Measurements from ENCODE around the gene SLC22A12. TPM values are rescaled to one million over a fixed set of nuclear protein-coding genes. Genes with fewer than 3 reads are reported as not detected.

The SLC22A12 gene
- total and polyA plus RNA-seq, 2 experiments from 2014 or later = not detected

DNA sequence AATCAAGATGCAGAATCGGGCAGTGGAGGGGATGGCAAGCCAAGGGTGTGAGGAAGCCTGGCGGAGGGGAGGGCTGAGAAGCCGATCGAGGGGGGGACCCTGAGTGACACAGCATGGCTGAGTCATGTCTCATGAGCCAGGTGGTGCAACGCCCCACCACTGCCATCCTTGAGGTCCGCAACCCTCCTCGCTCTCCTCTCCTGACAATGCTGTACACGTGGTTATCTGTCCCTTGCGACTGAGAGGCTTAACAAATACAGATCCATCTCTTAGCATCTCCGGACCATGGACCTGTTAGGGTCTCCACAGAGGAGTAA is 14.2 kb downstream of the SLC22A12 start:
- DNase-seq (ENCODE audit: low spot score) (no peak), ATAC-seq (no peak)
- no peak overlapping the region for H2AFZ ChIP-seq
- Mint-ChIP-seq H3K36me3 (ENCODE audit: low read depth) (no peaks in the 10 kb centered on the region), H3K27me3 (ENCODE audit: insufficient read depth, low read depth, poor library complexity) (peaks cover 14% of the 10 kb centered on the region), H3K27ac (no peak overlapping the region), H3K4me1 (peaks cover 17% of the 10 kb centered on the region), H3K9me3 (no peaks in the 10 kb centered on the region), H3K4me3 (no peak overlapping the region)
- H3K79me2 ChIP-seq (replicated peaks; ENCODE audit: insufficient read depth) = no peaks in the 10 kb centered on the region
- H3K4me2 ChIP-seq = no peak overlapping the region
- 0 out of 2 replicates have a peak, but pooled peaks cover 5% of the 10 kb centered on the region for H3K4me1 ChIP-seq (ENCODE audit: insufficient read depth)
- H3K9me2 ChIP-seq (ENCODE audit: insufficient read depth) = no peaks in the 10 kb centered on the region
- no peak for TF ChIP-seq ZNF114 (CRISPR knock-in tag; IDR thresholded peaks at IDR 0.05)
- TF ChIP-seq NANOG (IDR thresholded peaks at IDR 0.05; ENCODE audit: borderline replicate concordance) = no peak
- no peak for TF ChIP-seq POLR2AphosphoS5 (IDR thresholded peaks at IDR 0.05; ENCODE audit: low read depth)
- no peak for TF ChIP-seq ZNF331 (CRISPR knock-in tag; IDR thresholded peaks at IDR 0.05; ENCODE audit: low read depth)
- TF ChIP-seq, protein P1, sequence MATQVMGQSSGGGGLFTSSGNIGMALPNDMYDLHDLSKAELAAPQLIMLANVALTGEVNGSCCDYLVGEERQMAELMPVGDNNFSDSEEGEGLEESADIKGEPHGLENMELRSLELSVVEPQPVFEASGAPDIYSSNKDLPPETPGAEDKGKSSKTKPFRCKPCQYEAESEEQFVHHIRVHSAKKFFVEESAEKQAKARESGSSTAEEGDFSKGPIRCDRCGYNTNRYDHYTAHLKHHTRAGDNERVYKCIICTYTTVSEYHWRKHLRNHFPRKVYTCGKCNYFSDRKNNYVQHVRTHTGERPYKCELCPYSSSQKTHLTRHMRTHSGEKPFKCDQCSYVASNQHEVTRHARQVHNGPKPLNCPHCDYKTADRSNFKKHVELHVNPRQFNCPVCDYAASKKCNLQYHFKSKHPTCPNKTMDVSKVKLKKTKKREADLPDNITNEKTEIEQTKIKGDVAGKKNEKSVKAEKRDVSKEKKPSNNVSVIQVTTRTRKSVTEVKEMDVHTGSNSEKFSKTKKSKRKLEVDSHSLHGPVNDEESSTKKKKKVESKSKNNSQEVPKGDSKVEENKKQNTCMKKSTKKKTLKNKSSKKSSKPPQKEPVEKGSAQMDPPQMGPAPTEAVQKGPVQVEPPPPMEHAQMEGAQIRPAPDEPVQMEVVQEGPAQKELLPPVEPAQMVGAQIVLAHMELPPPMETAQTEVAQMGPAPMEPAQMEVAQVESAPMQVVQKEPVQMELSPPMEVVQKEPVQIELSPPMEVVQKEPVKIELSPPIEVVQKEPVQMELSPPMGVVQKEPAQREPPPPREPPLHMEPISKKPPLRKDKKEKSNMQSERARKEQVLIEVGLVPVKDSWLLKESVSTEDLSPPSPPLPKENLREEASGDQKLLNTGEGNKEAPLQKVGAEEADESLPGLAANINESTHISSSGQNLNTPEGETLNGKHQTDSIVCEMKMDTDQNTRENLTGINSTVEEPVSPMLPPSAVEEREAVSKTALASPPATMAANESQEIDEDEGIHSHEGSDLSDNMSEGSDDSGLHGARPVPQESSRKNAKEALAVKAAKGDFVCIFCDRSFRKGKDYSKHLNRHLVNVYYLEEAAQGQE (IDR thresholded peaks at IDR 0.05; ENCODE audit: unreplicated experiment) = no peak
- no peak for TF ChIP-seq JUNB (IDR thresholded peaks at IDR 0.05; ENCODE audit: unreplicated experiment)
- TF ChIP-seq EZH2phosphoT487 (IDR thresholded peaks at IDR 0.05; ENCODE audit: unreplicated experiment) = no peak
- TF ChIP-seq, protein P2, sequence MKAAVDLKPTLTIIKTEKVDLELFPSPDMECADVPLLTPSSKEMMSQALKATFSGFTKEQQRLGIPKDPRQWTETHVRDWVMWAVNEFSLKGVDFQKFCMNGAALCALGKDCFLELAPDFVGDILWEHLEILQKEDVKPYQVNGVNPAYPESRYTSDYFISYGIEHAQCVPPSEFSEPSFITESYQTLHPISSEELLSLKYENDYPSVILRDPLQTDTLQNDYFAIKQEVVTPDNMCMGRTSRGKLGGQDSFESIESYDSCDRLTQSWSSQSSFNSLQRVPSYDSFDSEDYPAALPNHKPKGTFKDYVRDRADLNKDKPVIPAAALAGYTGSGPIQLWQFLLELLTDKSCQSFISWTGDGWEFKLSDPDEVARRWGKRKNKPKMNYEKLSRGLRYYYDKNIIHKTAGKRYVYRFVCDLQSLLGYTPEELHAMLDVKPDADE (IDR thresholded peaks at IDR 0.05) = no peak
- no peak for TF ChIP-seq EZH2 (IDR thresholded peaks at IDR 0.05; ENCODE audit: low read depth, unreplicated experiment)
- TF ChIP-seq, protein P3, sequence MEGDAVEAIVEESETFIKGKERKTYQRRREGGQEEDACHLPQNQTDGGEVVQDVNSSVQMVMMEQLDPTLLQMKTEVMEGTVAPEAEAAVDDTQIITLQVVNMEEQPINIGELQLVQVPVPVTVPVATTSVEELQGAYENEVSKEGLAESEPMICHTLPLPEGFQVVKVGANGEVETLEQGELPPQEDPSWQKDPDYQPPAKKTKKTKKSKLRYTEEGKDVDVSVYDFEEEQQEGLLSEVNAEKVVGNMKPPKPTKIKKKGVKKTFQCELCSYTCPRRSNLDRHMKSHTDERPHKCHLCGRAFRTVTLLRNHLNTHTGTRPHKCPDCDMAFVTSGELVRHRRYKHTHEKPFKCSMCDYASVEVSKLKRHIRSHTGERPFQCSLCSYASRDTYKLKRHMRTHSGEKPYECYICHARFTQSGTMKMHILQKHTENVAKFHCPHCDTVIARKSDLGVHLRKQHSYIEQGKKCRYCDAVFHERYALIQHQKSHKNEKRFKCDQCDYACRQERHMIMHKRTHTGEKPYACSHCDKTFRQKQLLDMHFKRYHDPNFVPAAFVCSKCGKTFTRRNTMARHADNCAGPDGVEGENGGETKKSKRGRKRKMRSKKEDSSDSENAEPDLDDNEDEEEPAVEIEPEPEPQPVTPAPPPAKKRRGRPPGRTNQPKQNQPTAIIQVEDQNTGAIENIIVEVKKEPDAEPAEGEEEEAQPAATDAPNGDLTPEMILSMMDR (conservative IDR thresholded peaks at IDR 0.05; ENCODE audit: low read depth in 2 of 2) = no peak
- TF ChIP-seq CREB1 (CRISPR knock-in tag; IDR thresholded peaks at IDR 0.05; ENCODE audit: low read depth) = no peak
- TF ChIP-seq, protein P4, sequence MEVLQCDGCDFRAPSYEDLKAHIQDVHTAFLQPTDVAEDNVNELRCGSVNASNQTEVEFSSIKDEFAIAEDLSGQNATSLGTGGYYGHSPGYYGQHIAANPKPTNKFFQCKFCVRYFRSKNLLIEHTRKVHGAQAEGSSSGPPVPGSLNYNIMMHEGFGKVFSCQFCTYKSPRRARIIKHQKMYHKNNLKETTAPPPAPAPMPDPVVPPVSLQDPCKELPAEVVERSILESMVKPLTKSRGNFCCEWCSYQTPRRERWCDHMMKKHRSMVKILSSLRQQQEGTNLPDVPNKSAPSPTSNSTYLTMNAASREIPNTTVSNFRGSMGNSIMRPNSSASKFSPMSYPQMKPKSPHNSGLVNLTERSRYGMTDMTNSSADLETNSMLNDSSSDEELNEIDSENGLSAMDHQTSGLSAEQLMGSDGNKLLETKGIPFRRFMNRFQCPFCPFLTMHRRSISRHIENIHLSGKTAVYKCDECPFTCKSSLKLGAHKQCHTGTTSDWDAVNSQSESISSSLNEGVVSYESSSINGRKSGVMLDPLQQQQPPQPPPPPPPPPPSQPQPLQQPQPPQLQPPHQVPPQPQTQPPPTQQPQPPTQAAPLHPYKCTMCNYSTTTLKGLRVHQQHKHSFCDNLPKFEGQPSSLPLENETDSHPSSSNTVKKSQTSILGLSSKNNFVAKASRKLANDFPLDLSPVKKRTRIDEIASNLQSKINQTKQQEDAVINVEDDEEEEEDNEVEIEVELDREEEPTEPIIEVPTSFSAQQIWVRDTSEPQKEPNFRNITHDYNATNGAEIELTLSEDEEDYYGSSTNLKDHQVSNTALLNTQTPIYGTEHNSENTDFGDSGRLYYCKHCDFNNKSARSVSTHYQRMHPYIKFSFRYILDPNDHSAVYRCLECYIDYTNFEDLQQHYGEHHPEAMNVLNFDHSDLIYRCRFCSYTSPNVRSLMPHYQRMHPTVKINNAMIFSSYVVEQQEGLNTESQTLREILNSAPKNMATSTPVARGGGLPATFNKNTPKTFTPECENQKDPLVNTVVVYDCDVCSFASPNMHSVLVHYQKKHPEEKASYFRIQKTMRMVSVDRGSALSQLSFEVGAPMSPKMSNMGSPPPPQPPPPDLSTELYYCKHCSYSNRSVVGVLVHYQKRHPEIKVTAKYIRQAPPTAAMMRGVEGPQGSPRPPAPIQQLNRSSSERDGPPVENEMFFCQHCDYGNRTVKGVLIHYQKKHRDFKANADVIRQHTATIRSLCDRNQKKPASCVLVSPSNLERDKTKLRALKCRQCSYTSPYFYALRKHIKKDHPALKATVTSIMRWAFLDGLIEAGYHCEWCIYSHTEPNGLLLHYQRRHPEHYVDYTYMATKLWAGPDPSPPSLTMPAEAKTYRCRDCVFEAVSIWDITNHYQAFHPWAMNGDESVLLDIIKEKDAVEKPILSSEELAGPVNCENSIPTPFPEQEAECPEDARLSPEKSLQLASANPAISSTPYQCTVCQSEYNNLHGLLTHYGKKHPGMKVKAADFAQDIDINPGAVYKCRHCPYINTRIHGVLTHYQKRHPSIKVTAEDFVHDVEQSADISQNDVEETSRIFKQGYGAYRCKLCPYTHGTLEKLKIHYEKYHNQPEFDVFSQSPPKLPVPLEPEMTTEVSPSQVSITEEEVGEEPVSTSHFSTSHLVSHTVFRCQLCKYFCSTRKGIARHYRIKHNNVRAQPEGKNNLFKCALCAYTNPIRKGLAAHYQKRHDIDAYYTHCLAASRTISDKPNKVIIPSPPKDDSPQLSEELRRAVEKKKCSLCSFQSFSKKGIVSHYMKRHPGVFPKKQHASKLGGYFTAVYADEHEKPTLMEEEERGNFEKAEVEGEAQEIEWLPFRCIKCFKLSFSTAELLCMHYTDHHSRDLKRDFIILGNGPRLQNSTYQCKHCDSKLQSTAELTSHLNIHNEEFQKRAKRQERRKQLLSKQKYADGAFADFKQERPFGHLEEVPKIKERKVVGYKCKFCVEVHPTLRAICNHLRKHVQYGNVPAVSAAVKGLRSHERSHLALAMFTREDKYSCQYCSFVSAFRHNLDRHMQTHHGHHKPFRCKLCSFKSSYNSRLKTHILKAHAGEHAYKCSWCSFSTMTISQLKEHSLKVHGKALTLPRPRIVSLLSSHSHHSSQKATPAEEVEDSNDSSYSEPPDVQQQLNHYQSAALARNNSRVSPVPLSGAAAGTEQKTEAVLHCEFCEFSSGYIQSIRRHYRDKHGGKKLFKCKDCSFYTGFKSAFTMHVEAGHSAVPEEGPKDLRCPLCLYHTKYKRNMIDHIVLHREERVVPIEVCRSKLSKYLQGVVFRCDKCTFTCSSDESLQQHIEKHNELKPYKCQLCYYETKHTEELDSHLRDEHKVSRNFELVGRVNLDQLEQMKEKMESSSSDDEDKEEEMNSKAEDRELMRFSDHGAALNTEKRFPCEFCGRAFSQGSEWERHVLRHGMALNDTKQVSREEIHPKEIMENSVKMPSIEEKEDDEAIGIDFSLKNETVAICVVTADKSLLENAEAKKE (CRISPR knock-in tag; IDR thresholded peaks at IDR 0.05) = no peak
- TF ChIP-seq STAT1 (IDR thresholded peaks at IDR 0.05; ENCODE audit: unreplicated experiment) = no peak
- no peaks in the 10 kb centered on the region for H3K36me3 ChIP-seq (ENCODE audit: insufficient read depth)
- H3K27me3 ChIP-seq (ENCODE audit: insufficient read depth) = no peaks in the 10 kb centered on the region
- H4K20me1 ChIP-seq (replicated peaks; ENCODE audit: insufficient read depth) = no peaks in the 10 kb centered on the region
- H3K4me3 ChIP-seq = no peak overlapping the region
- H3F3A ChIP-seq (replicated peaks; ENCODE audit: low read depth) = no peaks in the 10 kb centered on the region
- H3K27ac ChIP-seq (ENCODE audit: low read depth) = no peak overlapping the region
